Stimulated activated CD8-positive, alpha-beta memory T cell treated with anti-CD3 and anti-CD28 coated beads, Interleukin-15, amount 100 ng/mL, for 1 hour (primary cell): Measurements from ENCODE around the gene GTPBP1.

Experiments used
- DNase-seq: peaks from one replicate; pipeline ENCODE4 v3.0.0-alpha.2; 2020; ENCODE audit warnings: low read depth

The GTPBP1 gene

DNA sequence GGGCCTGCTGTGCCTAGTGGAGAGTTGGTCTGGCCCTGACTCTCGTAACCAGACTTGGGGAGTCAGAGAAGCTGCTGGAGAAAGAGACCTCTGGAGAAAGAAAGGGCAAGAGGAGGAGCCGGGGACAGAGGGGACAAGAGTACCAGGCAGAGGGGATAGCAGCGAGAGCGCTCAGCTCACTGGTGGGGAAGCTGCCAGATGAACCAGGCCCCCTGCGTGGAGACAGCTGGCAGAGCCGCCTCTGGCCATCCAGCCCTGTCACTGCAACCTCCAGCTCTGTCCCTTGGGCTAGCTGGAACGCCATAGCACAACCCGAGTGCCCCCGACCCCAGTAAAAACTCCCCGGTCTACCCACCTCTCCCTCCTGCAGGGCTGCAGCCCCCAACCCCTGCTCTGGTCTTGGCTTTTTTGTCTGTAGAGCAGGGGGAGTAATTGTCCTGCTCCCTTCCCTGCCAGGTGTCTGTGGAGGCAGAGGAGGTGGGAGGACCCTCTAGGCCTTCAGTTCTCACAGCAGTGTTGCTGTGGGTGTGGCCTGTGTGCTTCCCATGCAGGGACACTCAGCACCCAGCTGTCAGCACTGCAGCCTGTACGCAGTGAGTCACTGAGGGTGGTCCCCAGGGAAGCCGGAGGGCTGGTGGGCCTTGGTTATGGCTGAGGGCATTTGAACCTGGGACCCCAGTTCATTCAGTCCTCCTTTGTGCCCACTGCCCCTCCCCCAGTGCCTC is 54.9 kb downstream of the GTPBP1 start:
- no peak for DNase-seq

DNA sequence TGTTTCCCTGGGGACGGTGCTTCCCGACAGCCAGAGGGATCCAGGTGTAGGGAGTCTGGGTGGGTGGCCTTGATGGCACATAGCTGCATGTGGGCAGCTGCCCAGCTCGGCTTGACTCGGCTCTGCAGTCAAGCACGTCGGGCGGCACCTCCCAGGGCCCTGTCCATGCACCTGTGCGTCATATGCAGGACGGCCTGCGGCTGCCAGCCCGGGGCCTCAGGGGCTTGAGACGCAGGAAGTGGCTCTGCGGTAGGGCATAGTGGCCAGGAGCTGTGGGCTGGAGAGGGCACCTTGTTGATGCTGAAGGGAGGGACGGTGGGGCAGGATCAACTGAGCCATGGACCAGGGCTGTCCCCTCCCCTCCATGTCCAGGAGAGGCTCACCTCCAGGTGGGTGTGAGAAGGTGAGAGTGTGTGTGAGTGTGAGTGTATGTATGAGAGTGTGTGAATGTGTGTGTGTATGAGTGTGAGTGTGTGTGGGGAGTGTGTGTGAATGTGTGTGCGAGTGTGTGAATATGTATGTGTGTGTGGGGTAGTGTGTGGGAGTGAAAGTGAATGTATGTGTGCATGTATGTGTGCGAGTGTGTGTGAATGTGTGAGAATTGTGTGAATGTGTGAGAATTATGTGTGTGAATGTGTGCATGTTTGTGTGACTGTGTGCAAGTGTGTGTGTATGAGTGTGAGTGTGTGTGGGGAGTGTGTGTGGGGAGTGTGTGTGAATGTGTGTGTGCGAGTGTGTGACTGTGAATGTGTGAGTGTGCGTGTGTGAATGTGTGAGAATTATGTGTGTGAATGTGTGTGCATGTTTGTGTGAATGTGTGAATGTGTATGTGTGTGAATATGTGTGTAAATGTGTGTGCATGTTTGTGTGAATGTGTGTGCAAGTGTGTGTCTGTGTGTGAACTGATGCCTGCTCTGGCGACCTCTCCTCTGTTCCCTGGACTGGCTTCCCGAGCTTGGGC is 55.7 kb downstream of the GTPBP1 start:
- no peak for DNase-seq

DNA sequence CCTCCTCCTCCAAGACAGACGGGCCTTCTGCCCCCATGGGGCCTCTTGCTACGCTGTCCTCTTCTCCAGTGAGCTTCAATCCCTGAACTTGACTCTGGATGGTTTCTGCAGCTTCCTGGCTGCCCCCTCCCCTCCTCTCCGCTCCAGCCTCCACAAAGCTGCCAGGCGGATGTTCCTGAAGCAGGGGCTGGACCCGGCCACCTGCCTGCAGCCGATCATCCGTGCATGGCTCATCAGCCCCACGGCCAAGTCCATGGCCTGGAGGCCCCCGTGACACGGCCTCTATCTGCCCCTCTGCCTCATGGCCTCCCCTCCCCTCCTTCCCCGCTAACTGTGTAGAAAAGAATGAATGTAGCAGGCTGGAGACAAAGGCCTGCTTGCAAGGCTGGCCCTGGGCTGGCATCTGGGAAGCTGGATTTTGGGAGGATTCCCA is 56.8 kb downstream of the GTPBP1 start:
- DNase-seq = no peak

DNA sequence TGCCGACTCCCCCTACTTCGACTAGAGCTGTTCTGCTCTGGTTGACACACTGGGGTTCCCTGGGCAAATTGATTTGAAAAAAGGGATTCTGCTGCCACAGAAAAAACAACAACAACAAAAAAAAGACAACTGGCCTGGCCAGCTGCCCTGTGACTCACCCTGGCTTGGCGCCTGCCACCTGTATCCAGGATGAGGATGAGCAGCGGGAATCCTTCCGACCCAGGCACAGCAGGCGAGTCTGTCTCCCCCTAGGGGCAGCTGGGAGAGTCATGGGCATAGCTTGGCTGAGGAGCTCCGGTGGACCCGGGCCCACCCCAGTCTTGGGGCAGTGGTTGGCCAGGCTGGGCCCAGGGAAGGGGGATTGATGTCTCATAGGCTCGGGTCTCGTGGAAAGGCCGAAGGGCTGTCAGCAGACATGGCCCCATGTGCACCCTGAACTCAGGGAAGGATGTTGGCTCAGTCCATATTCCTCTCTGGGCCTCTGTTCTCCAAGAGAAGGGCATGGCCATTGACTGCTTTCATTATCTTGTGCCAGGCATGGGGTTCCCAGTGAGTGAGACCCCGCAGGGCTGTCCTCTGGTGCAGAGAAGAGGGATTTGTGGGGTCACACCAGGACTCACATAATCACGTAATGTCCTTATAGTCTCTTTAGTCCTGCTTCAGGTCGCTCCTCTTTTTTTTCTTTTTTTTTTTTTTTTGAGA is 60.5 kb downstream of the GTPBP1 start:
- DNase-seq = no peak

DNA sequence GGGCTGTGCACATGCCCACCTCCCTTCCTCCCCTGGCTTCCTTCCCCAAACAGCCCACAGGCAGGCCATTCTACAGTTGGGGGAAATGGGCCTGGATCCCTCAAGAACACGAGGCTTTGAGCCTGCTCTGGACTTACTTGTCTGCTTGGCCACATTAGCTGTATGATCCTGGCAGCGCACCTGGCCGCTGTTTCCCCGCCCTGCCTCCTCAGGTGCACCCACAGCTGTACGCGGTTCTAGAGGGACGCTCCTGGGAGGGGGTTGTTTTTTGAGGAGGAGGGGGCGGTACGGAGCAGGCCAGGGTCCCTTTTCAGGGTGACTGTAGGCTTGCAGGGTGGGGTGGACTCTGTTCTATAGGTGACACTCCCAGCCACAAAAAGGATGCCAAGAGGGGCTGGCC is 61.6 kb downstream of the GTPBP1 start:
- no peak for DNase-seq

DNA sequence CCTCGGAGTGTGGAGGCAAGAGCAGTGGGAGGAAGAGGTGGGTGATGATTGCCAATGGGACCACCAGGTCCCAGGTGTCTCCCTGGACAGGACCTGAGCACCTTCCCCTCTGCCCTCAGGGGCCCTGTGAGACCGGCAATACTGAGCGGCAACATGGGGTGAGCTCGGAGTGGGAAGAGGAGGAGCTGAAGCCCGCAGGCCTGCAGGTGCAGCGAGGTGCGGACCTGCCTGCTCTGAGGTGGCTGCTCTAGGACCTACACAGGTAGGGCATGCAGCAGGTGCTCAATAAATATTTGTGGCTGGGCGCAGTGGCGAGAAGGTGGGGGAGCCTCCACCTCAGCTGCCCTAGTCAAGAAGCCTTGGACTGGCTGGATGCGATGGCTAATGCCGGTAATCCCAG is 62.3 kb downstream of the GTPBP1 start:
- no peak for DNase-seq

DNA sequence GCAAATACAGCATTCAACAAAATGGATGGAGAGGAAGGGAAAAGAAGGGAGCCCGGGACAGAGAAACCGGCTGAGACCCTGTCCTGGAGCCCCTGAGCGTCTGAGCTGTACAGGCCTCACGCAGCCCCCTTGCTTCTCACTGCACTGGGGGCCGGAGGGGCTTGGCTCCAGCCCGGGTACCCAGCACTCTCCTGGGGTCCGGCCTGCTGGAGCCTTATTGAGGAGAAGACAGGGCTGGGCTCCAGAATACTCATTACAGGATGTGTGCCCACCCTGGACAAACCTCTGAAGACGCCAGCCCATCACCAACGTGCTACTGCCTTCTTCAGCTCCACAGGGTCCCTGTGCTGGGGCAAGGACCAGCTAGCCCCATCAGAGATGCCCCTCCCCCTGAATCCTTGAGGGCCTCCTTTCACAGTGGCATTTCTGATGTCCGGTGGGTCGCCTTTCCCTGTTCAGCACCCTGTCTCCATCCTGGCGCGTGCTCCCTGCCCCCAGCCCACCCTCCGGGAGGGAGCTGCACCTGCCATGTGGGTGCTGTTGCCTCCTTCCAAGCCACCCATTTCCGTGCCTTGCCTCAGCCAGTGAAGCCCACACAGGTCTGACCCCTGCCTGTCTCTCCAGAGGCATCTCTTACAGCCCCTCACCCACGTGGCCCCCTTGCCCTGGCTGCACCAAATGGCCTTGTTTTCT is 64.7 kb downstream of the GTPBP1 start:
- DNase-seq = no peak

DNA sequence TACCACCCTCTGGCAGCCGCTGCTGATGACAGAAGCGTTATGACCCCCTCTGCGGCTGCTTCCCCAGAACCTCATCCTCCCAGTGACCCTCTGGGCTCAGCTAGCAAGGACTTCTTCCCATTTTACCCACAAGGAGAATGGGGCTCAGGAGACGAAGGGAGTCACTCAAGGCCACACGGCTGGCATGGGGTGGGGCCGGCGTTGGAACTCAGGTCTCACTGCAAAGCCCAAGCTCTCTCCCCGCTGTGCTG is 66.8 kb downstream of the GTPBP1 start:
- DNase-seq = no peak

DNA sequence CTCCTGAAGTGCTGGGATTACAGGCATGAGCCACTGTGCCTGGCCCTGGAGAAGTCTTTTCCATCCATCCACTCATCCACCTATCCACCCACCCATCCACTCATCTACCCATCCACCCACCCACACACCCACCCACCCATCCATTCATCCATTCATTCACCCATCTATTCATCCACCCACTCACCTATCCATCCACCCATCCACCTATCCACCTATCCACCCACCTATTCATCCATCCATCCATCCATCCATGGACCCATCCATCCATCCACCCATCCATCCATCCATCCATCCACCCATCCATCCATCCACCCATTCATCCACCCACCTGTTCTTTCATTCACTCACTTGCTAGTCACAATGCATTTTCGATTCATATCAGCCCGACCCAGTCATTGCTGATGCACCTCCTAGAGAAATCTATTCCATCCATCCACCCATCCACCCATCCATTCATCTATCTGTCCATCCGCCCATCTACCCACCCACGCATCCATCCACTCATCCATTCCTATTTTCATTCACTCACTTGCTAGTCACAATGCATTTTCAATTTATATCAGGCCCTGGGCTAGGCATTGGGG is 67.7 kb downstream of the GTPBP1 start:
- no peak for DNase-seq

DNA sequence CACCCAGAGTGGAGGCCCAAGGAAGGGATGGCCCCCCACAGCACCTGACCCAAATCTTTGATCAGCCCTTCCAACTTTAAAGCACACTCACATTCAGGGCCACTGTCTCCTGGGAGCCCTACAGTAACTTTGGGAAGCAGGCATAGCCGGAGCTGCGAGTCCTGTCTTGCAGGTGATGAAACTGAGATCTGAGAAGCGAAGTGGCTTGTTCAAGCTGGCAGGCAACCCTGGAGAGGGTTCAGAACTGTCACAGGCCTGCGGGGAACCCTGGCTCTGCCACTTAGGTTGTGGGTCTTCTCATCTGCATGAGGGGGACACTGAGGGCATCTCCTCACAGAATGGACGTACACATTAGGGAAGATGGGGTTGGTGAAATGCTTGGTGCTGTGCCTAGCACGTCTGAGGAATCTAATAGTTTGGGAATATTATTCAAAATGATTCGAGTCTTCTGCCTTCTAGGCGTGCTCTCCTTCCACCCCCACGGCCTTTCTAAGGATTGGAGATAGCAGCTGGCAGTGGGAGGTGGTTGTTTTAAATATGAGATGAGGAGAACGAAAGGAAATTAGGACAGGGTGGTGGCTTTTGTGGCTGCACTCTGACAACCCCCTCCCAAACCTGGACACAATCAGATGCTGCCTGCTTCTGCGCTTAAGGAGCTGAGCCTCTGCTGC is 68.9 kb downstream of the GTPBP1 start:
- no peak for DNase-seq

DNA sequence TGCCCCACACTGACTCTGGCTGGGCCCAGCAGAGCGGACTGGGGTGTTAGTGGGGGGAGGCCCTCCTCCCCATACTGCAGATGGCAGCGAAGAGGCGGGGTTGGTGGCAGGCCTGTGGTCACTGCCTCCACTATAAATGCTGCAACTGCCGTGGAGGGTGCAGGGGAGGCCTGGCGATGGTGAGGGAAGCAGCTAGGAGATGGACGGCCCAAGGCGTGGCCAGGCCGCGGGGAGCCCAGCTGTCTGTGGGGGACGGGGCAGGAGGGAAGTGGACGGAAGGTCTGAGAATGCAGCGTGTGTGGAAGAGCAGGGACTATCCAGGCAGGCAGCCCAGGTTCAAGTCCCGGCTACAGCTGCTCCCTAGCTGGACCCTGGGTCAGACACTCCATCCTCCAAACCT is 69.9 kb downstream of the GTPBP1 start:
- no peak for DNase-seq

DNA sequence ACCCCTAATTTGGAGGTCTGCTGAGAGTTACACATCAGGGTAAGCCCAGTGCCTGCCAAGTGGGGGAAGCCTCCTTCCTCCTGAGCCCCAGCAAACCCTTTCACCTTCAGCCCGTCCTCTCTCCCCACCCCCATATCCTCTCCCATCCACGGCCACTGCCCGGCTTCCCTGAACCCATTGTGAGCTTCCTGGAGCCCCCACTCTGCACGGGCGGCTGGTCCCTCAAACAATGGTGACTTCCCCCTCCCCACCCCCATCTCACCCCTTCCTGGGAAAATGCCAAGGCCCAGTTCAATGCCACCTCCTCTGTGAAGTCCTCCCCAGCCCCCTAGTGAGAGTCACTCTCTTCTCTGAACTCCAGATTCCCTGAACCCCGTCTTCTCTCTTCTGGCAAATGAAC is 70.3 kb downstream of the GTPBP1 start:
- DNase-seq = no peak

DNA sequence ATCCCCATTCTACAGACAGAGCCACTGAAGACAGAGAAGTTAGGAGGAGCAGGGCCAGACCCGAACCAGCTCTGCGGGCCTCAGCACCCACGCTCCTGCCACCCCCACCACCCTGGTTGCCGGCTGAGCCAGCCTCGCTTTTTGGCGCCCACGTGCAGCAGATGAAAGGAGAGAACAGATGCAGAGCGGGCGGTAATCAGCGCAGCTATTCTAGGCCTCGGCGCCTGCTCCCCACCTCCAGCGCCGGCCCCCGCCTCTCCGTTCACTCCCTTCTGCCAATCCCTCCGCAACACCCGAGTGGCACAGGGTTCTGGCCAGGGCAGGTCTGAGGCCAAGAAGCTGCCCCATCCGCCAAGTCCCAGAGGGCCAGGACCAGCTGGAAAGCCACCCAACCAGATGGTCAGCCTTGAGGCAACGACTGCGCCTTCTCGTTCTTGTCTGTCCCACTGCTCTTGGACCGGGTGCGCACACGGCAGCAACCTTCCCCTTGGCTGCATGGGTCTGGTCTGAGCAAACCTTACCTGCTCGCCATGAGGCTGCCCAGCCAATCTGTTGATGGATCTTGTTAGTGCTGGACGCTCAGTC is 71.4 kb downstream of the GTPBP1 start:
- DNase-seq = no peak

DNA sequence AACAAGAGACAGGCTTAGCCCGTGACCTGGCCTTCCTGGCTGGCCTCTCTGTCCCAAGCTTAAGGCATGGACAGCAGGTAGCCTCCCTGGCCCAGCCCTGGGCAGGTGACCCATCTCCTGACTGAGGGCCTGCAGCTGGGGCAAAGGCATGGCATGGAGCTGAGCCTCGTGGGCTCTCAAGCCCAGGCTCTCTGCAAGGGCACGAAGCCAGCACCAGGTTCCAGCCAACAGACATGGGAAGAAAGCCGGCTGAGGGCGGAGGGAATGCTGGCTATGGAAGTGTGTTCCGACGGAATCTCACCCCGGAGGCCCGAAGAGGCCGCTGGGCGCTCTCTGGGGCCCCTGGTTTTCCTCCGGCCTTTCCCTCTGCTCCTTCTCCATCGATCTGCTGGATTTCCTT is 75.3 kb downstream of the GTPBP1 start:
- no peak for DNase-seq

DNA sequence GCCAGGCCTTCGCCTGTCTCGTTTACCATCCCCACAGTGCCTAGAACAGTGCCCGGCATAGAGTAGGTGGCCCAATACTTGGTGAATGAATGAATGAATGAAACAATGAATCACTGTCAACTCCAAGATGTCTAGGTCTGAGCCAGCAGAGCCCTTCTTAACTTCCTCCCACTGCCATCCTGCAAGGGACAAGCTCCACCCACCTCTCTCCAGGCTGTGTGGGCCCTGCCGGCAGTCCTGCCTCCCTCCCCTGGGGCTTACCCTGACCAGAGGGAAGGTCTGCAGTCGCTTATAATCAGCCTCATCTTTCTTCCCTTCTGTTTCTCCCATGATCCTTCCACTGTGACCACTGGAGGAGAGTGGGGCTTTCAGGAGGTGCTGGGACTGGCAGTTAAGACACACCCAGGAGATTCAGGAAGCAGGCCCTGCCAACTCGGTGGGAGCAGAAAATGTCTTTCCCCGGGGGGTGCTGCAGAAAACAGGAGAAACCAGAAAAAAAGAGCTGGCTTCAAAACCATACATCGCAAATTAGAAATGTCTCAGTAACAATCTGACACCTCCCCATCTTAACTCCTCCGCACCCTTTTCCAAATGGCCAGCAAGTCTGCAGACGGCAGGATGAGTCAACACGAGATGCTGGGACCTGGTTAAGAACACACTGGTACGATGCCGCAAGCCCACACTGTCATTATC is 76.8 kb downstream of the GTPBP1 start:
- DNase-seq = no peak
